Measurements from ENCODE around the gene C22orf23.

Gene C22orf23

GRCh38 chr22:37924386-37925065, 28.9 kb downstream of the C22orf23 start:
- DNase-seq = no peak

GRCh38 chr22:37923927-37924326, 29.5 kb downstream of the C22orf23 start:
- no peak for DNase-seq

- DNase-seq = no peak
These were observed 31.2 kb downstream of the C22orf23 start for GRCh38 chr22:37922191-37922590.

GRCh38 chr22:37920126-37920525, 33.3 kb downstream of the C22orf23 start:
- DNase-seq = peak in 1 of 2 donors; percentile 56

GRCh38 chr22:37918580-37919270, 34.7 kb downstream of the C22orf23 start:
- no peak for DNase-seq

GRCh38 chr22:37917874-37918548, 35.4 kb downstream of the C22orf23 start:
- DNase-seq = no peak

- no peak for DNase-seq
These were observed 37.1 kb downstream of the C22orf23 start for GRCh38 chr22:37916311-37916710.

GRCh38 chr22:37913233-37913721, 40.1 kb downstream of the C22orf23 start:
- no peak for DNase-seq

- DNase-seq = no peak
These were observed 41.2 kb downstream of the C22orf23 start for GRCh38 chr22:37912171-37912570.

- no peak for DNase-seq
These were observed 41.7 kb downstream of the C22orf23 start for GRCh38 chr22:37911697-37912096.

- DNase-seq = no peak
These were observed 42.3 kb downstream of the C22orf23 start for GRCh38 chr22:37910890-37911672.

GRCh38 chr22:37909766-37910165, 43.6 kb downstream of the C22orf23 start:
- no peak for DNase-seq

- DNase-seq = no peak
These were observed 46.1 kb downstream of the C22orf23 start for GRCh38 chr22:37907036-37907954.

- DNase-seq = peak in 1 of 2 donors; percentile 25
These were observed 46.9 kb downstream of the C22orf23 start for GRCh38 chr22:37906364-37907008.

GRCh38 chr22:37905534-37906363, 47.7 kb downstream of the C22orf23 start, which contains the start of gene MICALL1:
Gene MICALL1, plus strand, starts transcription at chr22:37906297. Its CDS starts 126 bp downstream, at chr22:37906423.
- peak in 1 of 2 donors; percentile 63 for DNase-seq

GRCh38 chr22:37904572-37905533, 48.5 kb downstream of the C22orf23 start:
- DNase-seq = peak; percentile 57 to 81

GRCh38 chr22:37898441-37899181, 54.8 kb downstream of the C22orf23 start:
- DNase-seq = no peak

- no peak for DNase-seq
These were observed 55.6 kb downstream of the C22orf23 start for GRCh38 chr22:37897807-37898206.
